Fibroblast of peridontal ligament (primary cell): ENCODE results near the gene FOXP1.

Experiments
- DNase-seq: peaks from one replicate; pipeline ENCODE4 v3.0.0-alpha.2; 2010; ENCODE audit errors: extremely low read depth

FOXP1 gene

DNA sequence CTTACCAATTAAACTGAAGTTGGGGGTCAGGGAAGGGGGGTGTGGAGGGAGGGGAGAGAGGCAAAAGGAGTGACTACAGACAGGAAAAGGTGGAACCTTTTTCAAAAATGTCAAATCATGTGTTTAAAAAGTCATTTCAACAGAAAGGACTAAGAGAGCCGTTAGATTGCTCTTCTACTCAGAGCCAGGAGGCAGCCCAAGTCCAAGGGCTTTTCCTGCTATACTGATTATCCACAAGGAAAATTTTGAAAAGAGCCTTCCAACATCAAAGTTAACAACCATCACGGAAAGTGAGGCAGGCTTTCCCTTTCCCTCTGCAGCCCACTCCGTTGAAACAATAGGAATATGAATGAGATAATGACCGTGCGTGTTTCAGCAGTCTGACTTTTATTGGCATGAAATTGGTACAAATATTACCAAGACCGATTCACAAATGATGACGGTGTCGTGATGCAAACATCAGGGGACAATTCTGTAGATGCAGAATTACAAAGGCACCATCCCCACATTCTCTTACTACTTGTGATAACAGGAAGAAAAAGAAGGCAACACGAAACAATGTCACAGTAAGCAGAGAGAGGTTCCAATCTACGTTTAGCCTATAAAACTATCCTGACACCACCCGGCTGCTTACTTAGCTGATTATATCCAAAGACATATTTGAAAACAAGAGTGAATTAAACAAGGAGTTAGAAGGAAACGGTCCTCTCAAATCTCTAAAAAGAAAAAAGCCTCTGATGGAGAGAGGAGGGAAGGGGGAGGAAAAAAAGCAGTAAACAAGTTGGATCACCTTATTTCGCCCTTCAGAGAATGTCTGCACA is 453.7 kb downstream of the FOXP1 start:
- DNase-seq: peak; percentile 85

- peak; percentile 81 for DNase-seq
These were observed 454.6 kb downstream of the FOXP1 start for GRCh38 chr3:71128961-71129360.

DNA sequence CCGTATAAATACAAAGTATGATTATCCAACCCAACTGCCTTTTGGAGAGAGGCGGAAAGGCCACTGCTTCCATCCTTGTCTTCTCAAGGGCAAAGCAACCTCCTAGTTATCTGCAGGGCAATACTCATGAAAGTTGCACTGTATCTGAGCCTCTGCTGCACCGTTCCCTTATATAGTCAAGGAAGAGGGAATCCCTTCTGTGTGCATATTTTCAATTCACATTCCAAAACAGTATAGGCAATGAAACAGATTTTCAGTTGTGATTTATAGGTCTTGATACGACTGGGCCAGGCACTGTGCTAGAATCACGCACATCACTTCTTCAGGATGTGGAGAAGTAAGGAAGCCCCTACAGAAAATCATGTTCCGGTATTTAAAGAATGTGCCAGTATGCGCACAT is 455.7 kb downstream of the FOXP1 start:
- DNase-seq: peak; percentile 80

DNA sequence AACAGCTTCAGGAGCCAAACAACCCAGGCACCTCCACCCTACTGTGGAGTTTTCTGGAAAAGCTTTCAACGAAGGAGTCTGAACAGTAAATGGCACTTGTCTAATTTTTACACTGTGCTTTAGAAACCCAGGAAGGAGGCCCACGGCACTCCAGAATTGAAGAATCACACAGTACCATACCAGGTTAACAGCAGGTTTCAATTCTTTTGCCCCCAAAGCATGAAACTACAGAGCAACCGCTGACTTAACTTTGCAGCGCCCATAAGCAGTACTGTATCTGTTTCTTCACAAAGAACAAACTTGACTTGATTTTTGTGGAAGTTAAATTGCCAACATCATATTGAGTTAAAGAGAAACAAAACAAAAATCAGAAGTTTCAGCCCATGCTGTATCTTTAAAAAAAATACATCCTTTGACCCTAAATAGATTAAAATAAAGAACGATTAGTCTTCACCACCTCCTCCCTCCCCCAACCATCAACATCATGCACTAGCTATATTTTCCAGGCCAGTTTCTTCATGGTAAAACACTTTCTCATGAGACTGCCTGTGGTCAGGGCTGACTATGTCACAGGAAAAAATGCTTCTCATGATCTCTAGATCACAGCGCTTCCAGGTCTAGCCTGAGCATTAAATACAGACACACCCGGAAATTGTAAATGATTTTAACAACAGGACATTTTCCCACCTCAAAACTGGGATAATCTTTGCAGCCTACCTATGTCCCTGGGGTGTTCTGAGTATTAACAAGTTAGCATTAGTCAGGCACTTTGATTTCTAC is 456.3 kb downstream of the FOXP1 start:
- DNase-seq: peak; percentile 95

DNA sequence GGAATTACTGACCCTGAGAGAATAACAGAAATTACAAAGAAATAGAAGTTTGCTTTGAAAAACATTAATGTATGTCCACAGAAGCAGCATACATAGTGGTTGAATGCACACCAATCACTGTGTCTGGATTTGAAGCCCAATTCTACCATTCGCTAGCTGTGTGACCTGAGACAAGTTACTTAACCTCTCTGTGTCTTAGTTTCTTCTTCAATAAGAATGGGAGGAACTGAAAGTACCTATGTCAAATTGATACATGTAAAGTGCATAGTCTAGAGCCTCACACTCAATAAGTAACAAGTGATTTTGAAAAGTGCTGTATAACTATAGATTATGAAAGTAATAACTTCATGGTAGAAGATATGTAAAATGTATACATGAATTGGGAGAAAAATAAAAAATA is 457.8 kb downstream of the FOXP1 start:
- DNase-seq: no peak

DNA sequence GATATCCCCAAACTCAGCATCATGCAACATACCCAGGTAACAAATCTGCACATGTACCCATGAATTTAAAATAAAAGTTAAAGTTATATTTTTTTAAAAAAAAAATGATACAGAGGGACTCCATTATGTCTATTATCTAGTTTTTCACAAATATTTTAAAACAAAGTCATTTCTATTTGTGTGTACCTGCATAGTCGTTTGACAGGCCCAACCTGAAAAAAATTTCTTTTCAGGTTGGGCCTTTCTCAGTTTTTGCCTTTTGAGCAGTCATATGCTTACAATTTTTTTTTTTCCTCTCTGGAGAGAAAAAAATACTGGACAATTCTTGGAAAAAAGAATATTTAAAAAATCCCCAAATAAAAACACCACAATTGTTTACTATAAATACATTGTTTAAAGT is 459.5 kb downstream of the FOXP1 start:
- DNase-seq: no peak

GRCh38 chr3:71122641-71123040 is 460.9 kb downstream of the FOXP1 start:
- no peak for DNase-seq

GRCh38 chr3:71121429-71122167 is 461.9 kb downstream of the FOXP1 start:
- DNase-seq: no peak

DNA sequence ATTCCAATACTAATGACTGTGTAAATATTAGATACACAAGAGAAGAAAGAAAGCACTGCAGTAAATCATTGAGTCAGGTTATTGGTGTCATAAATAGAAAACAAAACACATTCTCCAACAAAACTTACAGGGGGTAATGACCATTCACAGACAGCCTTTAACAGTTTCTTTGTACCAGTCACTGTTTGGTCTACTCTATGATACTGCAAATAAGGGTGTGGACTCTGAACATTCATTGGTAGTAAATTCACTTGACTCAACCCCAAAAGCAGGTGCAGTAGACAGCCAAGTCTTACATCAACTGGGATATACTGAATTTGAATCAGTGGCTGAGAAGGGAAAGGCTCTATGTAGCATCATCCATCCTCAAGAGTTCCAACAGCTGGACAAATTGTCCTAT is 463.5 kb downstream of the FOXP1 start:
- no peak for DNase-seq

GRCh38 chr3:71119171-71119570 is 464.4 kb downstream of the FOXP1 start:
- peak; percentile 43 for DNase-seq

DNA sequence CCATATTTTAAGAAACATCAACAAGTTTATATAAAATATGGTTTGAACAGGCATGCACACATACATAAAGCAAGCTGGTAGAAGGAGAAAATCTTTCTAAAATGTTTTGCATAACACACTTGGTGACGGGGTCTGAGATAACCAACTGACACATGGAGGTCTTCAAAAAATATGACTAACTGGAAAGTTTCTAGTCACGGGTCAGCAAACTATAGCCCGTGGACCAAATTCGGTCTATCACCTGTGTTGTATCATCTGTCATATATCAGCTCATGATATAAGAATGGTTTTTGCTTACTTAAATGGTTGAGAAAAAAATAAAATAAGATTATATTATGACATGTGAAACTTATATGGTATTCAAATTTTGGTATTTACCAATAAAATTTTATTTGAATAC is 465.1 kb downstream of the FOXP1 start:
- no peak for DNase-seq

DNA sequence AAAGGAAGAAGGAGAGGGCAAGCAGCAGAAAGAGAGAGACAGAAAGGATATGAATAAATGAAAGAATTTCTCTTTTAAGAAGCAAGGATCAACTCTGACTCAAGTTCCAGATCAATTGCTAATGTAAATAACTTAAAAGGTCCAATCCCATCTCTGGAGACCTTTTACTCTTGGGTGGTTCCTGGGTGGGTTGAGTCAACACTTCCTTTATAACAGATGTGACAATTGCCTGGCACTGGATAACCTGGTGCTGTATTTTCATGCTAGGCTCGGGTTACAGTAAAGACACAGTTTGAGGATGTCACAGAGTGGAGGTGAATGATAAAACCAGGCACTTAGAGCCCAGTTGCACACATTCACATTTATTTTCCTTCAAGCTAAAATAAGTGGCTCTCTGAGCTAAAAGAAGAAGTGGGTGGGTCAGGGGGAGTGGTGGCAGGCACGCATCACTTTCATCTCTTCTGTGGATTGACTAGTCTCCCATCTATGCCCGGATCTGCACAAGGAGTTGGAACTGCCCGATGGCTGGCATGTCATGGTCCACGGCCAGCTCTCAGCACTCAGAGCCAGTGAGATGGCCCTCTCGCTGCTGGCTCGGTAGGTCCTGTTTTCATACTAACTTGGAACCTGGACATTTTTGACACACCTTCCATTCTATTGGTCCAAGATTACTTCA is 465.8 kb downstream of the FOXP1 start:
- peak; percentile 65 for DNase-seq

DNA sequence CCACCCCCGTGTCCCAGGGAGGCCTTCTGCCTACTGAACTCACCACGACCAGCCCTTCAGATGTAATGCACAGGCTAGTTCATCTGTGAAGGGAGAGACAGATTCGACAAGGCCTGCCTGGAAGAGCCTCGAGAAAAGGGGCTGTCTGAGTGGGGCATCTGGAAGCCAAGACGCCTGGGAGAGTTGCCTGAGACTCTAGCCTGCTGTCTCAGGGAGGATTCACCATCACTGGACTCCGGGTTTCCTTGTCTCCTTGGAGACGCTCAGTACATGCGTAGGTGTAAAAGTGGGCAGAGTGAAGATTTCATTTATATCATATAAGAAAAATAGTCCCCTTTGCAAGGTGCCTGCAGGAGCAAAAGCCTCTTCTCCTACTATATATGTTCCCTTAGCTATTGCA is 468.9 kb downstream of the FOXP1 start:
- no peak for DNase-seq

DNA sequence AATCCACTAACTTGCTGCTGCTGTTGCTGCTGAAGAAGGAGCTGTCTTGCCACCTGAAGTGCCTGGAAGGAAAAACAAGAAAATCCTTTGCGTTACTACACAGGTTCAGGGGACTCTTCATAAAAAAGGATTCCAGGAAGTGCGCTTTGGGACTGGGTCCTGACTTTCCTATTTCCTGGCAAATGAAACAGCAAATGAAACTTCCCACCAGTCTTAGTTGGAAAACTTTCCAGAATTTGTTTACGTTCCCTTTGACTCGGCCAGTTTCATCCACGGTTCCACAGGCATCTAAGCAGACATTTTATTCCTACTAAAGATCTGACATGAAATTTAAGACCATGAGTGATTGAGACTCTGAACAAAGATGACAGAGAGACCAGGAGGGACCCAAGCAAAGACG is 471.0 kb downstream of the FOXP1 start:
- peak; percentile 61 for DNase-seq

GRCh38 chr3:71111784-71112440 is 471.6 kb downstream of the FOXP1 start:
- DNase-seq: peak; percentile 83

- no peak for DNase-seq
These were observed 472.9 kb downstream of the FOXP1 start for GRCh38 chr3:71110385-71111222.

DNA sequence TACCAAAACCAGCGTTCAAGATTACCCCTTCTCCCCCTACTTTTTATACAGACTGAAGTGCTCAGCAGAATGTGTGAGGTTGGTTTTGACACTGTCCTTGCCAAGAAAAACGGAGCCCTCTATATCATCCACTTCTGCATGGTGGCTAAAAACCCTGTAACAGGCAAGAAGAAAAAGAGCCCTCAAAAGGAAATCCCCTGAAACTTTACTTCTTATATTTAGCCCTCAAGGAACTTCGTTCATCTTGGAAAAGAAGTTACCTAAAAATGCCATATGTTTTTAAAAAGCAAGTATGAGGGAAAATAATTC is 473.6 kb downstream of the FOXP1 start:
- DNase-seq: no peak

DNA sequence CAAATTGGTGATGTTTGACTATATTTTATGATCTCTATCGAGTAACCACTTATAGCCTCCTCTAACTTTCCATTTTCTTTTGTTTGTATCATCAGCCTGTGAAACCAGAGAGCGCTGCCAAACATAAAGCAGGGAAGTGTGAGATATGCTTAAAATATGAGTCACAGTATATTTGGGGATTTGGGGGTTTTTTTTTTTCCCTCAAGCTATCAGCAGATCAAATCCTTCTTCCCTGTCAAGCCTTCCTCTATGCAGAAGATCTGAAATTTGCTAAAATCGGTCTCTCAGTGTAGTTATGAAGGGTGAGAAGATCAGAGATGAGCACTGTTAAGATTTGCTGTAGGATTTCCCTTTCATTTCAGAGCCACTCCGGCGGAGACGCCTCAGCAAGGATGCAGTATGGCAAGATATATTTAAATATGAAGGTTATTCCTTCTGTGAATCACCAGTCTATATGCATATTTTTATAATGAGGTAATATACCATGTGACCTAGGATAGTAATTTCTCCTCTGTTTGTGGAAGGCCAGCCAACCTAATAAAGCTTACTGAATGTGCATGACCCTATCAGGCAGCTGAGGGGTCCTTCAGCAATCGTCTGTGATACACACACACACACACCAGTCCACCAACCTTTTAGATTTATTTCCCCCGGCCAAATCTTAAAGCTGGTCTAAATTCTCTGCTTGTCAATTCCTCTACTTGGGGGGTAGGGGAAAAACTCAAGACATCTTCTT is 474.1 kb downstream of the FOXP1 start:
- peak; percentile 89 for DNase-seq

DNA sequence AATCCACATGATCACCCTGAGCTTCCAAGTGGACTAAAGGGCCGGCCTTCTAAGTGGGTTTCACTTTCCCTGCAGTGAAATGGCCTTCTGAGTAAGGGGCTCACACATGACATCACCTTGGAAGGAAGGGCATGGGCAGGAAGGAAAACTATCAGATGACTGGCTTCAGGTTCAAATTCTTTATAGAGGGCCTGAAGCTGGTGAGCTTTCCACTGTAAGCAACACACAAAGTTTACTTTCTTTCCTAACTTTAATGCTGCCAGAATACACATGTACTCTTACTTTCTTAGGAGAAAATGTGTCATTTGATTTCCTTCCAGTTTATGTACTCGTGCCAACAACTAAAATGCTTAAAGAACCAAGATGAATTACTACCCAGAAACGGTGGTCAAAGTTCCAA is 475.6 kb downstream of the FOXP1 start:
- peak; percentile 79 for DNase-seq

DNA sequence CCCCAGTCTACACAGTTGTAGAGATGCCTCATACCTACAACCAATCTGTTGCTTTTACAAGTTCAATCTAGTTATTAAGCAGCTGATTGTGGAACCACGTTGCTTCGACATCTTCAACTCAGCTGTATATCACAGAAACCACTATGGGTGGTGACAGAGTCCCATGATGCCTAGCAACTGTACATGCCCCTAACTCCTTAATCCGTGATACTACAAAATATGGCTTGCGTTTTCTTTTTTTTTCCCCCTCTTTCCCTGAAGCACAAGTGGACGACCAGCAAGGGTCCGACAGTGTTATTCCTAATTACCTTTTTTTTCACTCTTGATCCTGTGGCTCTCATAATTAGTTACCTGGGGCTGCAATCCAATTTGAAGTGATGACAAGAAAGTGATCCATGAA is 478.6 kb downstream of the FOXP1 start:
- DNase-seq: no peak
